22Rv1 (cell line): Measurements from ENCODE around the gene TTLL9.

Source experiments
- H3K27ac ChIP-seq: fragments of 450-650 bp; 2 replicates; pipeline ENCODE4 v1.5.1; 2017
- CTCF ChIP-seq: fragments of 450-650 bp; IDR thresholded peaks from 2 replicates; pipeline ENCODE4 v1.5.1; 2017; ENCODE audit warnings: mild to moderate bottlenecking
- ZFX ChIP-seq: fragments of 450-650 bp; IDR thresholded peaks from 2 replicates; pipeline ENCODE4 v1.6.1; 2017; ENCODE audit warnings: antibody characterized with exemption, borderline replicate concordance

TTLL9 gene

GRCh38 chr20:31863296-31864085, 6.9 kb upstream of the TTLL9 start:
- no peak overlapping the region for H3K27ac ChIP-seq
- TF ChIP-seq ZFX (no peak), CTCF (no peak)

DNA sequence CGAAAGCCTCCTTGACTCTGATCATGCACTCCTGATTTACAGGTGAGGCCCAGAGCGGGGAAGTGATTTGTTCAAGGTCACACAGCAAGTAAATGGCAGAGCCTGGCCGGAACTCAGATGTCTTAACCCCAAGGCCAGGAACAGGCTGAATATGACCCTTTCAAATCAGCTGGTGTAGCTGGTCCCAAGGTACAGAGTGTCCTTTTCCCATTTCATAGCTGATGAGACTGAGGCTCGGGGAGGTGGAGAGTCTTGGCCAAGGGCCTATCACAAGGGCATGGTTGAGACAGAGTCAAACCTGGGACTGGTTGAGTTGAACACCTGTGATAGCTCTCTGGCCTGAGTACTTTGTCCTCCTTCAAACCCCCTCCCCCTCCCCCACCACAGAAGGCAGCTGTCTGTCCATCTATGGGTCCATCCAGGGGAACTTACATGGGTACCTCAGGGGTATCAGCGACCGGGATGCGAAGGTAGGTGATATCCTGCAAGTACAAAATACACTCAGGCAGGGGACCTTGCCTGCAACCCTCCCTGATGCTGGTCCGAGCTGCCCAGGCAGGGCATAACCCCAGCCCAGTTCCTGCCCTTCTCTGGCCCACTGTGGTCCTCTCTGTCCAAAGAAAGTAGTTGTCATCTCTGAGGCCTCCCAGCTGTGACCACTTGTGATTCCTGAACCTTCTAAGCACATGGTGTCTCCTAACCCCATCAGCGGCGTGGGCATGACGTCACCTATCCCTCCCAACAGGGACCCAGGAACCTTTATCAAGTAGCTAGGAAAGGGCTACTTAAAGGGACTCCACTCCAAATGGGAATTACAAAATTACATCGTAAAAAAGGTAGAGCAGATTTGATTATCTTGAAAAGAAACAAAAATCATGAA, 5.7 kb upstream of the TTLL9 start:
- no peak overlapping the region for H3K27ac ChIP-seq
- no peak for TF ChIP-seq CTCF
- TF ChIP-seq ZFX = no peak

DNA sequence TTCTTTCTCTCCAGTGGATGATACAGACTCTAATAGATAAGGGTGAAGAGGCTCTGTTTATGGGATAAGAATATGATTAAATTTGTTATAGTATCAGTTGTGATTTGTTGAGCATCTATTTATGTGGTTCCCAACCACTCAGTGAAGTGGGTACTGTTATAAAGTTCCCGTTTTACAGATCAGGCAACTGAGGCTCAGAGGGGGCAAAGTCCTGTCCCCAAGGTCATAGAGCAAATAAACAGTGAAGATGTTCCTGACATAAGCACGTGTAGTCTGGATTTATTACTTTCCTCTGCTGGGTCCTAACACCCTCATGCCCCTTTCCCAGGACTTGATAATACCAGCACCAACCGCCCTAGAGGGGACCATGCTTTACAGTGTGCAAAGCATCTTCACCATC, 4.2 kb upstream of the TTLL9 start:
- H3K27ac ChIP-seq = no peak overlapping the region
- TF ChIP-seq ZFX (no peak), CTCF (no peak)

DNA sequence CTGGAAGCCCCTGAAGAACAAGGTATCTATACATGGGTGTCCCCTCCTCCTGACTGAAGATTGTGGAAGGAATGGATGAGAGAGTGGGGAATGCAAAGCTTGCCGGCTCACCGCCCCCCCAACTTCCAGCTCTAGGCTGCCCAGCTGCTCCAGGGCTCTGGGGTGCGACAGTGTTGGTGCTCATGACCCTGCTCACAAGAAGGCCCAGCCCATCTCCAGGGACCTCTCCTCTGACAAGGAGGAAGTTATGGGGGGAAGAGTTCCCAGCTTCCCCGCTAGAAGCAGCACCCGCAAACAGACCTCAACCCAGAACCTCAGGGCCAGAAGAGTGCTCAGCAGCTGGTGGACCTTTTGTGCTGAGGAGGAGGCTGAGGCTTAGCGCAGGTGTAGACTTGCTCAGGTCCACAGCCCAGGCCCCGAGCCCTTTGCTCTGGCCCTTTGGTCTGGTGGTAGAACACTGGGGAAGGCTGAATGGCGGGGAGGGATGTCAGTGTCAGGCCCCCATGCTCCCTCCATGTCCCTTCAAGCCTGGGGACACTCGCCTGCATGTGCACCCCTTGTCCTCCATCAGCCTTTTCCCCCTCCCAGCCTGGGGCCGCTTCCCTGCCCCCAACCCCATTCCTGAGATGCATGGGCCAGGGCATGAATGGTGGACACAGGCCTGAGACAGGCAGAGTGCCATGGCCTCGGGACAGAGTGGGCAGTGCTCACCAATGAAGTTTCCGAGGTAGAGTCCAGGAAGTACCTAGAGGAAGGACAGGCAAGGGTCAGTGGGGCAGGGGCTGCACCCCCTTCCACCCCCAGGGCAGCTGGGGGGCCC, 1.4 kb upstream of the TTLL9 start:
- no peak for TF ChIP-seq ZFX
- no peak for TF ChIP-seq CTCF
- H3K27ac ChIP-seq = no peak overlapping the region

GRCh38 chr20:31869673-31869941, 827 bp upstream of the TTLL9 start:
- TF ChIP-seq CTCF = no peak
- TF ChIP-seq ZFX = no peak
- no peak overlapping the region for H3K27ac ChIP-seq

DNA sequence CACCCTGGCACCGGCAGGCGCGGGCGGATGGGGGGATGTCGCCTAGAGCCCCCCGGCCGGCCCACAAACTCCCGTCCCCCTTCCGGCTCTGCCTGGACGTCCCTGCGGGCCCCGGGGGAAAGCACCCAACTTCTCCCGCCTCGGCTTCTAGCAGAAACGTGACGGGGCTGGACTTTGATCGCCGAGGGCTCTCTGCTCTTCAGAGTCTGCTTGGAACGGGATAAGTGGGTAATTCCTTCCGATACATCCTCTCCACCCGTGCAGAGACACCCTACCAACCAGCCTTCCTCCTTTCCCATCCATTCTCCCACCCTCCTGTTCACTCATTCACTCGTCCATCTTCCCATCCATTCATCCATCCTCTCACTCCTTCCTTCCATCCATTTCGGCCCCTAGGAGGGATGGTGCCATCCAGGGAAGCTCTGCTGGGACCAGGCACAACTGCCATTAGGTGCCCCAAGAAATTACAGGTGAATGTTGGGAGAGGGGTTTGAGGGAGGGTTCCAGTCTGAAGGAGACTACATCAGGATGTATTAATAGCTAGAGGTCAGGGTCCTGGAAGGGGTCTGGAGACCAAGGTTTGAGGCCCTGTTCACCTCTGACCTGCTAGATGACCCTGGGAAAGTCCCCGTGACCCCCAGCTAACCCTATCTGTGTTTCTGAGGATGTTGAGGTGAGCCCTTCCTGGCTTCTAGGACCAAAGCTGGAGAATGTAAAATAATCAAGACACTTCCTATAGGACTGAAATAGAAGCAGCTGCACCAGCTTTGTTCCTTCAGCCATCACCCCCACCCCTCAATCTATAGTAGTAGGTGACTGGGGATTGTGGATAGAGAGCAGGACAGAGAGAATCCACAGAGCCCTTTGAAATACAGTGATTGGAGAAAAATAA, 538 bp downstream of the TTLL9 start:
- no peak overlapping the region for H3K27ac ChIP-seq
- TF ChIP-seq CTCF (no peak), ZFX (no peak)
